ENCODE data around the gene ARHGEF17.

Gene ARHGEF17

DNA sequence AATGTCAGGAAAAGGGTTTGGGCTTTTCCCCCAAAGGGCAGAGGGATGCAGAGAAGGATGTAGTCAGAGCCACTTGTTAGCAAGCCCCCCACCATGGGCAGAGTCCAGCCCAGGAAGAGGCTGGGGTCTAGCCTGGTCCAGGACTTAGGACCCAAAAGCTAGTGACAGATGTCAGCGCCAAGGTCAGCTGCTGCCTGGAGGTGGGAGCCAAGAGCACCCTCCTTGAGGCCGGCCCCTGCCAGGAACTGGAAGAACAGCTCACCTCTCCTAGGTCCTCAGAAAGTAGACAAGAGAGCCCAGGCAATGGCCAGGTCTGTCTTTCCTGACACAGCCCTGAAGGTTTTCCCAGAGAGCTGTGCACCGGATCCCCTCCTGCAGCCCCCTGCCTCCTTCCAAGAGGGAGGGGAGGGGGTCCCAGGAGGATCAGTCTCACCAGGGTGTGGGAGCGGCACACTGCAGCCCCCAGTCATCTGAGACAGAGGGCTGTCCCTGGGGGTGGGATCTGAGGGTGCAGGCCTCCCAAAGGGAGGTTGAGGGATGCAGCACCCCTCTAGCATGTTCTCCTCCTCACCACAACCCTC, 14.6 kb upstream of the ARHGEF17 start:
- DNase-seq: no peak

DNA sequence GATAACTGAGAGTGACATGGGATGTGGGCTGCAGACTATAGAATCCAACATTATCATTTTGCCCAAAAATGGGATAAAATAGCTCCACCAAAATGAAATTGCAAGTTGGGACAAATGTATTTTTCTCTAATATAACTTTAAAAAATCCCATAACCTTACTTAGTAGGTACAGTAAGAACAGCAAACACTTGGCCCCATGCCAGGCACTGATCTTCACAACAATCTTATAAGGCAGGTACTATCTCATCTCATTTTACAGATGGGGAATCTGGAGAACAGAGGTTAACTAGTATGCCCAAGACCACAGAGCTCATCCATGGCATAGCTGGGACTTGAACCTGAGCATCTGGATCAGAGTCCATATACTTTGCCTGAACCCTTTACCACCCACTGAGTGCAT, 13.5 kb upstream of the ARHGEF17 start:
- DNase-seq: no peak

DNA sequence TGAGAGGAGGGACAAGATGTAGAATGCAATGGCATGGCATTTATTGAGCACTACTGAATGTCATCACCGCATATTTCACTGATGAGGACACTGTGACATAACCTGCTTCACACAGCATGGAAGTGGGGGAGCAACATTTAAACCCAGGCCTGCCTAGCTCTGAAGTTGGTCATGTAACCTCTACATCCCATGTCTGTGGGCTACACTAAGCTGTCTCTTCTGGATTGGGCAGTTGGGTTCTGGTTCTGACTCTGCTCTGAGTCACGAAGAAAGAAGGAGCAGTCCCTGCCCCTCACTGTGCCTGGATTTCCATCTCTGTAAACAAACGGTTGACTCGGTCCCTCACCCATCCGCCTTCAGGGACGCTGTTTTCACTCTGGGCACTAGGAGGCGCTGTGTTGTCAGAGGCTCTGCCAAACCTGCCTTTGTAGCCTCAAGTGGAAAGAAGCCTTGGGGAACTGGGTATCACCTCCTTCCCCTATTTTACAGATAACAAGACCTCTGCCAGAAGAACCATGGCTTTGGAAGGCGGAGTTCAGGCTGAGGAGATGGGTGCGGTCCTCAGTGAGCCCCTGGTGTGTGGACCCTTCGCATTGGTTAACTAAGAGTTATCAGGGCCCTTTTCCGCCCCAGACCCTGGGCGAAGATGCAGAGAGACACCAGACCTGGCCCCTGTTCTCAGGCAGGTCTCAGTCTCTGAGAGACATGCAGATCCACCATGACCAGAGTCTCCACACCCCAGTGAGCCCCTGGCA, 12.7 kb upstream of the ARHGEF17 start:
- peak; percentile 92 for DNase-seq

DNA sequence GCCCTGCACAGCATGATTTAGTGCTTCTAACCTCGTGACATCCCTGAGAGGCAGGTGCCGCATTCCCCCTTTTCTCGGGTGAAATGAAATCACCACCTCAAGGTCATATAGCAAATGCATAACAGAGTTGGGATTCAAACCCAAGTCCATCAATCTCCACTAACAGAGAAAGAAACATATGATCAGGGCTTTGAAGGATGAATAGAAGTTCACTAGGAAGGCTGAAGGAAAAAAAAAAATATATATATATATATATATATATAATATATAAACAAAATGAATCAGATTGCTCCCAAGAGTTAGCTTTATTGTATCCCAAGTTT, 12.1 kb upstream of the ARHGEF17 start:
- no peak for DNase-seq

DNA sequence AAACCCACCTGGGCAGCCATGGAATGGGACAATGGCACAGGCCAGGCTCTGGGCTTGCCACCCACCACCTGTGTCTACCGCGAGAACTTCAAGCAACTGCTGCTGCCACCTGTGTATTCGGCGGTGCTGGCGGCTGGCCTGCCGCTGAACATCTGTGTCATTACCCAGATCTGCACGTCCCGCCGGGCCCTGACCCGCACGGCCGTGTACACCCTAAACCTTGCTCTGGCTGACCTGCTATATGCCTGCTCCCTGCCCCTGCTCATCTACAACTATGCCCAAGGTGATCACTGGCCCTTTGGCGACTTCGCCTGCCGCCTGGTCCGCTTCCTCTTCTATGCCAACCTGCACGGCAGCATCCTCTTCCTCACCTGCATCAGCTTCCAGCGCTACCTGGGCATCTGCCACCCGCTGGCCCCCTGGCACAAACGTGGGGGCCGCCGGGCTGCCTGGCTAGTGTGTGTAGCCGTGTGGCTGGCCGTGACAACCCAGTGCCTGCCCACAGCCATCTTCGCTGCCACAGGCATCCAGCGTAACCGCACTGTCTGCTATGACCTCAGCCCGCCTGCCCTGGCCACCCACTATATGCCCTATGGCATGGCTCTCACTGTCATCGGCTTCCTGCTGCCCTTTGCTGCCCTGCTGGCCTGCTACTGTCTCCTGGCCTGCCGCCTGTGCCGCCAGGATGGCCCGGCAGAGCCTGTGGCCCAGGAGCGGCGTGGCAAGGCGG, 11.4 kb upstream of the ARHGEF17 start:
- DNase-seq: no peak

DNA sequence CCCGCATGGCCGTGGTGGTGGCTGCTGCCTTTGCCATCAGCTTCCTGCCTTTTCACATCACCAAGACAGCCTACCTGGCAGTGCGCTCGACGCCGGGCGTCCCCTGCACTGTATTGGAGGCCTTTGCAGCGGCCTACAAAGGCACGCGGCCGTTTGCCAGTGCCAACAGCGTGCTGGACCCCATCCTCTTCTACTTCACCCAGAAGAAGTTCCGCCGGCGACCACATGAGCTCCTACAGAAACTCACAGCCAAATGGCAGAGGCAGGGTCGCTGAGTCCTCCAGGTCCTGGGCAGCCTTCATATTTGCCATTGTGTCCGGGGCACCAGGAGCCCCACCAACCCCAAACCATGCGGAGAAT, 10.9 kb upstream of the ARHGEF17 start:
- DNase-seq: no peak

DNA sequence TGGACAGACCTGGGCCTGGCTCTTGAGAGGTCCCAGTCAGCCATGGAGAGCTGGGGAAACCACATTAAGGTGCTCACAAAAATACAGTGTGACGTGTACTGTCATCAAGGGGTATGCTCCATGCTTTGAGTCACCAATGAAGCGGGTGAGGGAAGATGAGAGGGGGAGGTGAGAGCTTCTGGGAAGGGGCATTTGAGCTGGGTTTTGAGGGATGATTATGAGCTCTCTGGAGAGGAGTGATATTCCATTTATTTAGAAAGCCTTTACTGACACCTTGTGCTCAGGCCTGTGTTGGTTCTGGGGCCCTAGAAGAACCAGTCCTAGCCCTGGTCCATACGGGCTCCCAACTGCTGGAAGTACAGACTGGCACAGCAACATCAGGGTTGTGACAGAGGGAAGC, 10.4 kb upstream of the ARHGEF17 start:
- DNase-seq: no peak

DNA sequence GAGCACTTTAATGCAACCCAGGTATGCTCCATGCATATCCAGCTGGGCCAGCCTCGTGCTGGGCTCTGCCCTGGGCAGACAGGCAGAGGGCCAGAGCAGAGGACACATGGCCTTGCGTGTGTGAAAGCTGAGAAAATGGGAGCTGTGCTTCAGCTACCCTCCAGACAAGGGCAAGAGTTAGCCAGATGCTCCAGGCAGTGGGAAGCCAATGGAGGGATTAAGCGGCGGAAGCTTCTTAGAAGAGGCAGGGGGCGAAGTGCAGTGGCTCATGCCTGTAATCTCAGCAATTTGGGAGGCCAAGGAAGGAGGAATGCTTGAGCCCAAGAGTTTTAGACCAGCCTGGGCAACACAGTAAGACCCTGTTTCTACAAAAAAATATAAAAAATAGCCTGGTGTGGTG, 9.8 kb upstream of the ARHGEF17 start:
- no peak for DNase-seq

DNA sequence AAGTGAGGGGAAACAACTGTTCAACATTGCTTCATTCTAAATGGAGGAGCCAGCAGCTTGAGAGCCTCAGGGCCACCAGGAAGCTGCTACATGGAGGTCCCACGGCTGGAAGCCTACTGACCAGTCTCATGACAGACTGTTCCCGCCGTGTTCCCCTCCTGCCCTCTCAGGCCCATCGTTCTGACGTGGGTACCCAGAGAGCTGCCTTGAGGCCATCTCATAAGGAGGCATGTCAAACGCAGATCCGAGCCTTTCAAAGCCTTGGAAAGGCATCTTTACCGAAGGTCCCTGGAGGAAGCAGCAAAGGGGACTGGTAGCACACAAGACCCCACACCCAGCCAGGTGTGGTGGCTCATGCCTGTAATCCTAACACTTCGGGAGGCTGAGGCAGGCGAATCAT, 8.3 kb upstream of the ARHGEF17 start:
- DNase-seq: no peak

DNA sequence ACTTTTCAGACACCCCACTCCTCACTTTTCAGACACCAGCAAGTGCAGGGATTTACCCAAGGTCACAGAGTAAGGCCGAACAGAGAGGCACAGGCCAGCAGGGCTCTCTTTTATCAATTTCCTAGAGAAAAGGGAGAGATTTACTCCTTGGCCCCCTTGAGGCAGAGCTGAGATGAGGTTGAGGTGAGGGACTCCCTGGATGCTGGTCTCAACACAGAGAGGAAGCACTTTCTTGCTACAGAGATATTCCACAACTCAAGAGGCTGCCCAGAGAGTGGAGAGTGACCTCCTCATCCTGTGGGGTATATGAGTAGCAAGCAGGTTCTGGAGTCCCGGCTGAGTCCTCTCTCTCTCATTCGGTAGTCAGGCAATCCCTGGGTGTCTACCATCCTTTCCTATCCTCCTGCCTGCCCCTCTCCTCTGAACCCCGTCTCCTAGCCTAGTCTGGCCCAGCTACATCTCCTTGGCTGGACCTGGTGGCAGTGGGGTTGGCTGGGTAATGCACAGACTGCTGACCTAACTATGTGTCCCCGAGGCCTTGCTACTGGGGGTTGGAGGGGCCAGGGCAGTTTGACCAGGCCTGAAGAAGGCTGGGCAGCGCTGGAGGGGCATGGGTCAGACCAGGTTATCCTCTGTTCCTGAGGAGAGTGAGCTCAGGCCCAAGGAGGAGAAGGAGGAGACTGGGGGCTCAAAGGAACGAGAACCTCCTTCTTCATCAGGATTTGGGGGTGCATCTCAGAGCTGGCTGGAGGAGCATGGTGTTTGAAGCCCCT, 1.8 kb upstream of the ARHGEF17 start:
- no peak for DNase-seq

DNA sequence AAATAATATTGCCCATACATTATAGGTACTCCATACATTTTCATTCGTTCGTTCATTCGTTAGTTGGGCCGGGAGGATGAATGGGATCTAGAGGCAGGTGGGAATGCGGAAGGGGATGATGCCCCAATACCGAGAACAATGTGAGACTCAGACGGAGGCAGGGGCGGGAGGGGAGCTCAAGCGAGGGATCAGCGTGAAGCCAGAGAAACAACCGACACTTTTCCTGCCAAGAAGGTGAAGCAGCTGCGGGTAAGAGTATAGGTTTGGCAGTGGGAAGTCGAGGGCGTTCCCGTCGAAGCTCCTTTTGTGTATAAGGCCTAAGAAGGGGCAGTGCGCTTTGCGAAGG, 1.1 kb upstream of the ARHGEF17 start:
- DNase-seq: no peak

DNA sequence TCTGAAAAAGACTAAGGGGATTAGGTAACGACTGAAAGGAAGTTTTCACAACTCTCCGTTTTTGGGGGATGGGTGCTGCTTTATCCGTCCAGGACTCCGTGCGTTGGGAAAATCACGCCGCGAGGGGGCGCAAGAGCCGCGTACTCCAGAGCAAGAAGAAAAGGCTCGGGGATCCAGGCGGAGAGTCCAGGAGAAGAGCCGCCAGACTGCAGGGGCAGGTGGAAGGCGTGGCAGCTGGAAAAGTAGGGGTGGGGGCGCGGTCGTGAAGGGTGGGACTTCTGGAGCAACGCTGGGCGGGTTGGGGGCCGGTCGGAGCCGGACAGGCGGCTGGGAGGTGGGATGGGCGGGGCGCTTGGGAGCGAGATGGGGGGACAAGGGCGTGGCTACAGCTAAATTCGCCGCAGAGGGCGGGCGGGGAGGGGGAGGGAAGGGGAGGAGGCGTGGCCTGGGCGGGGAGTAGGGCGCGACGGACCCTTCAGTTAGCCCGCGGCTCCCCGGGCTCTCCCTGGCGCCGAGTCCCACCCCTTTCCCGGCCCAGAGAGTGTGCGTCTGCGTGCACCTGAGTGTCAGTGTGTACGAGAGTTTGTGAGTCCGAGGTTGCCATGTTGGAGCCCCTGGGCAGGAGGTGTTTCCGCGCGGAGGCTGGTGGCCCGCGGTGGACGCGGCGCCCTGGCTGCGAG, 613 bp upstream of the ARHGEF17 start:
- DNase-seq: peak; percentile 97

DNA sequence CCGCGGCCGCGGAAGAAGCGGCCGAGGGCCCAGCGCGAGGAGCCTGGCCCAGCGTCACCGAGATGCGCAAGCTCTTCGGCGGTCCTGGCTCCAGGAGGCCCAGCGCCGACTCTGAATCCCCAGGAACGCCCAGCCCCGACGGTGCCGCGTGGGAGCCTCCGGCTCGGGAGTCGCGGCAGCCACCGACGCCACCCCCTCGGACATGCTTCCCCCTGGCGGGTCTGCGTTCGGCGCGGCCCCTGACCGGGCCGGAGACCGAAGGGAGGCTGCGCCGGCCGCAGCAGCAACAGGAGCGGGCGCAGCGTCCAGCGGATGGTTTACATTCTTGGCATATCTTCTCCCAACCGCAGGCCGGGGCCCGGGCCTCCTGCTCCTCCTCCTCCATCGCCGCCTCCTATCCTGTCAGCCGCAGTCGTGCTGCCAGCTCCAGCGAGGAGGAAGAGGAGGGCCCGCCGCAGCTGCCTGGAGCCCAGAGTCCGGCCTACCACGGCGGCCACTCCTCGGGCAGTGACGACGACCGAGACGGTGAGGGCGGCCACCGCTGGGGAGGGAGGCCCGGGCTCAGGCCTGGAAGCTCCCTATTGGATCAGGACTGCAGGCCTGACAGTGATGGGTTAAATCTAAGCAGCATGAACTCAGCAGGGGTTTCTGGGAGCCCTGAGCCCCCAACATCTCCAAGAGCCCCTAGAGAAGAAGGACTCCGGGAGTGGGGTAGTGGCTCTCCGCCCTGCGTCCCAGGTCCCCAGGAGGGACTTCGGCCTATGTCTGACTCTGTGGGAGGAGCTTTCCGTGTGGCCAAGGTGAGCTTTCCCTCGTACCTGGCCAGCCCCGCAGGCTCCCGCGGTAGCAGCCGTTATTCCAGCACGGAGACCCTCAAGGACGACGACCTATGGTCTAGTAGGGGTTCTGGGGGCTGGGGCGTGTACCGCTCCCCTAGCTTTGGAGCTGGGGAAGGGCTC, 1.2 kb downstream of the ARHGEF17 start:
- peak; percentile 98 for DNase-seq

DNA sequence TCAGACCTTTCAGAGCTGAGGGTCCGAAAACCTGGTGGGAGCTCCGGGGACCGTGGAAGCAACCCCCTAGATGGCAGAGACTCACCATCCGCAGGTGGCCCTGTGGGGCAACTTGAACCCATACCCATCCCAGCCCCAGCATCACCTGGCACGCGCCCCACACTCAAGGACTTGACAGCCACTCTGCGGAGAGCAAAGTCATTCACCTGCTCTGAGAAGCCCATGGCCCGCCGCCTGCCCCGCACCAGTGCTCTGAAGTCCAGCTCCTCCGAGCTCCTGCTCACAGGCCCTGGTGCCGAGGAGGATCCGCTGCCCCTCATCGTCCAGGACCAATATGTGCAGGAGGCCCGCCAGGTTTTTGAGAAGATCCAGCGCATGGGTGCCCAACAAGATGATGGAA, 2.0 kb downstream of the ARHGEF17 start:
- no peak for DNase-seq

DNA sequence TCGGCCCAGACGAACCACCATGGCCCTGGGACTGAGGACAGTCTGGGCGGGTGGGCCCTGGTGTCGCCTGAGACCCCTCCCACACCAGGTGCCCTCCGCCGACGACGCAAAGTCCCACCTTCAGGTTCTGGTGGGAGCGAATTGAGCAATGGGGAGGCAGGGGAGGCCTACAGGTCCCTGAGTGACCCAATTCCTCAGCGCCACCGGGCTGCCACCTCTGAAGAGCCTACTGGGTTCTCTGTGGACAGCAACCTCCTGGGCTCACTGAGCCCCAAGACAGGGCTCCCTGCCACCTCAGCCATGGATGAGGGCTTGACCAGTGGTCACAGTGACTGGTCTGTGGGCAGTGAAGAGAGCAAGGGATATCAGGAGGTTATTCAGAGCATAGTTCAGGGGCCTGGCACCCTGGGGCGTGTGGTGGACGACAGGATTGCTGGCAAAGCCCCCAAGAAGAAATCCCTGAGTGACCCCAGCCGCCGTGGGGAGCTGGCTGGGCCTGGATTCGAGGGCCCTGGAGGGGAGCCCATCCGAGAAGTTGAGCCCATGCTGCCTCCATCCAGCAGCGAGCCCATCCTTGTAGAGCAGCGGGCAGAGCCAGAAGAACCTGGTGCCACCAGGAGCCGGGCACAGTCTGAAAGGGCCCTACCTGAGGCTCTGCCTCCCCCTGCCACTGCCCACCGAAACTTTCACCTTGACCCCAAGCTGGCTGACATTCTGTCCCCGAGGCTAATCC, 2.8 kb downstream of the ARHGEF17 start:
- DNase-seq: no peak

DNA sequence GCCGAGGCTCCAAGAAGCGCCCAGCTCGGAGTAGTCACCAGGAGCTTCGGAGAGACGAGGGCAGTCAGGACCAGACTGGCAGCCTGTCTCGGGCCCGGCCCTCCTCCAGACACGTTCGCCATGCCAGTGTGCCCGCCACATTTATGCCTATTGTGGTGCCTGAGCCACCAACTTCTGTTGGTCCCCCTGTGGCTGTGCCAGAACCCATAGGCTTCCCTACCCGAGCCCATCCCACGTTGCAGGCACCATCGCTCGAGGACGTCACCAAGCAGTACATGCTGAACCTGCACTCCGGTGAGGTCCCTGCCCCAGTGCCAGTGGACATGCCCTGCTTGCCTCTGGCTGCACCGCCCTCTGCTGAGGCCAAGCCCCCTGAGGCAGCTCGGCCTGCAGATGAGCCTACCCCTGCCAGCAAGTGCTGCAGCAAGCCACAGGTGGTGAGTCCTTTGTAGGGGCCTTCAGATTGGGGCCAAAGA, 3.4 kb downstream of the ARHGEF17 start:
- no peak for DNase-seq

DNA sequence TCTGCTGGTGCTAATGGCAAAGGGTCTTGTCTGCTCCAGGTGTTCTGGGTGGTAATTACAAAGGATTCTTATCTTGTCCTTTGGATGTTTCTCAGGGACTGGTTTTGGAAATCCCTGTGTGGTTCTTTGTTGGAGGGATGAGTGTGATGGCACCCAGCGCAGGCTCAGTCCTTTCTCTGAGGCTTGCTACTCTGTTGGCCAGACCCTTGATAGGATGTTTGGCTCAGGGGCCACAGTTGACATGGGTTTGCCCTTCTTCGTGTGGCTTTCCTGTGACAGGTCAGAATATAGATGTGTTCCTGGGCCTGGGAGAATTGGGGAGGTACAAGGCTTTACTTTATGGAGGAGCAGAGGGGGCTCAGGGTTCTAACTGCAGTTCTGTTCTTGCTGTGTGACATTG, 4.0 kb downstream of the ARHGEF17 start:
- no peak for DNase-seq

DNA sequence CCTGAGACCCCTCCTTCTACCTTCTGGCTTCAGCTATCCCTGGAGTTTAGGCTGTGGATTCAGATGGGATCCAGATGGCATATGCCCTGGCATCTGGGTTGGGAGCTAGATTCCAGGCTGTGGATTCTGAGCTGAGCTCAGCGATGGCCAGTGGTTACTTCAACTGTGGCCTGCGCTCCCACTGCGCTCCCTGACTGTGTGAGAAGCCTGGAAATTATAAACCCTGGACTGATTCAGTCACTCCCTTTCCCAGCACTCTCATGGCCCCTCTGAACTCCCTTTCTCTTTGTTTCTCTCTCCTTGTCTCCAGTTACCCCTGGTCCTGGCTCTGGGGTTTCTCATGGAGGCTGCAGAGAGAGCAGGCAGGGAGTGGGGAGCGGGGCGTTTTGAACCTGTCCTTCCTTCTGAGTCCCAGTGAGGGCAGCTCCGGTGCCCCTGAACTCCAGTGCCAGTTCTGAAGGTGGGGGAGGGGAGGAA, 4.8 kb downstream of the ARHGEF17 start:
- DNase-seq: peak; percentile 56

DNA sequence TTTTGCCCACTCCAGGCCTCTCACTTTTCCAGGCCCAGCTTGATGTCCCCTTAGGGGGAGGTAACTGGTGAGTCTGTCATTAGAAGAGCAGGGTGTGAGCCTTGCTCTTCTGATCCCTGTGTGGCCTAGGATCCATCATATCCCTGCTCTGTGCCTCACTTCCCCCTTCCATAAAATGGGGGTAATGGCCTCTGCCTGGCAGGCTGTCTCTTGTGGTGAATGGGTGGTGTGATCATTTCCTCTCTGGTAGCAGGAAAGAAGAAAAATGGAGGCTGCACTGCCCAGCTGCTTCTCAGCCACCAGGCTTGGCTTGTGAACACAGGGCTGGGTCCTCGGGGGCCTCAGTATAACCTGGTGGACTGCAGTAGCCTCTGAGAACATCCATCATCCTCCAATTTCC, 5.6 kb downstream of the ARHGEF17 start:
- no peak for DNase-seq

DNA sequence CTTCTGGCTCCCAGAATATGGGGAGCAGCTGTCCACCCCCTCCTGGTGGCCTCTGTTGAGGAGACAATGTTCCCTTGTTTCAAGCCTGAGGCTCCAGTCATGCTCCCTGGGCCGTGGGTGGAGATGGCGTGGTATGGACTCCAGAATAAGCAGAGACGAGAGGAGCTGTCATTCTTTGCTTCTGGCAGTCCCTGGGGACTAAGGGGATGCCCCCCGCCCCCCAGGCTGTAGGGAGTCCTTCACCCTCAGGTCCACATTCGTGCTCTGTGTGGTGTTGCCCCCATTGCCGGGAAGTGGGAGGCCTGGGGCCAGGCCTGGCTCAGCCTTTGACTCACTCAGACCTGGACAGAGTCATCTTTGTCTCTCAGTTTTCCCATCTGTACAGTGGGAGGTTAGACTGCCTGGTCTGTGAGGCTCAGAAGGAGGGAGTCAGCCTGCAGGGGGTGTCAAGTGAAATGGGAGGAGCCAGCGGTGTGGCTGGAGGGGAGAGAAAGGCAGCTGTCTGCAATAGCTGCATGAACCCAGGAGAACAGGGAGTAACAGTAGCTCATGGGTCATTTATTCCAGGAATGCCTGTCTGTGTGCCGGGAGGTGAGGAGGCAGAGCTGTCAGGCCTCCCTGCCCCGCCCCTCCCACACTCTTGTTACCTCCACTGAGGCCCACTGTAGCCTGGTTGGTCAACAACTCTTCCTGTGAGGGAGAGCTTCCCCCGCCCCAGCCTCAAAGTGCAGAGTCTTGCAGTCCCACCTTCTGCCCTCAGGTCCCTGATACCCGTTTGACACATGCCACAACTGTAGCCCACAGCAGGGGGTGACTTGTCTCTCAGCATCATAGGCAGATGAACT, 6.3 kb downstream of the ARHGEF17 start:
- peak; percentile 81 for DNase-seq

Measured in fibroblast of skin of back (primary cell).